Activated CD4-positive, alpha-beta memory T cell treated with anti-CD3 and anti-CD28 coated beads, Interleukin-2, amount 10 ng/mL, durations not matched to agents 7 days and 5 days (primary cell): ENCODE measurements around the gene PPP2R1B. TPM values are rescaled to one million over a fixed set of nuclear protein-coding genes. Genes with fewer than 3 reads are reported as not detected.

Experiments used
- CTCF ChIA-PET: fragments of 350-600 bp; sonication (Branson Sonifier 250); formaldehyde crosslinking; loops from one replicate; lab custom pipeline; 2021; ENCODE audit warnings: antibody characterized with exemption, inconsistent platforms; lab: Charles Lee
- POLR2A ChIA-PET: fragments of 350-600 bp; sonication (Branson Sonifier 250); formaldehyde crosslinking; loops from one replicate; lab custom pipeline; 2021; ENCODE audit warnings: antibody characterized with exemption; lab: Charles Lee
- DNase-seq: peaks from one replicate; pipeline ENCODE4 v3.0.0-alpha.2; 2020
- H3K27ac Mint-ChIP-seq: one replicate; pipeline ENCODE4 v1.8.0; 2021; ENCODE audit warnings: mild to moderate bottlenecking, mixed read lengths
- H3K27me3 Mint-ChIP-seq: one replicate; pipeline ENCODE4 v1.8.0; 2021; ENCODE audit warnings: mixed read lengths
- H3K36me3 Mint-ChIP-seq: one replicate; pipeline ENCODE4 v1.8.0; 2021; ENCODE audit warnings: low read depth, mixed read lengths
- H3K4me1 Mint-ChIP-seq: one replicate; pipeline ENCODE4 v1.8.0; 2021; ENCODE audit warnings: mixed read lengths
- H3K4me3 Mint-ChIP-seq: one replicate; pipeline ENCODE4 v1.8.0; 2021; ENCODE audit warnings: mild to moderate bottlenecking, mixed read lengths
- H3K9me3 Mint-ChIP-seq: one replicate; pipeline ENCODE4 v1.8.0; 2021; ENCODE audit warnings: mixed read lengths
- total RNA-seq, 2 experiments: library from RNA; stranded (reverse); gene quantifications; one replicate each; pipeline ENCODE4 v1.2.3, GENCODE V29; 2021

PPP2R1B gene
- total RNA-seq, 2 experiments from 2014 or later: 51.3 to 55.7 TPM

- CTCF ChIA-PET: no interaction called here
- Mint-ChIP-seq H3K27me3 (no peaks in the 10 kb centered on the region), H3K36me3 (peaks cover 28% of the 10 kb centered on the region), H3K9me3 (no peaks in the 10 kb centered on the region), H3K4me1 (peaks cover 2% of the 10 kb centered on the region), H3K27ac (no peak overlapping the region), H3K4me3 (no peak overlapping the region)
- POLR2A ChIA-PET: interaction anchor here (1.1 kb wide), 1 partner anchor 27 kb away, joined by 3 read pairs; no protein-coding TSS in a partner anchor
- DNase-seq: no peak
Observed at GRCh38 chr11:111737444-111738210, 28.6 kb downstream of the PPP2R1B start.

DNA sequence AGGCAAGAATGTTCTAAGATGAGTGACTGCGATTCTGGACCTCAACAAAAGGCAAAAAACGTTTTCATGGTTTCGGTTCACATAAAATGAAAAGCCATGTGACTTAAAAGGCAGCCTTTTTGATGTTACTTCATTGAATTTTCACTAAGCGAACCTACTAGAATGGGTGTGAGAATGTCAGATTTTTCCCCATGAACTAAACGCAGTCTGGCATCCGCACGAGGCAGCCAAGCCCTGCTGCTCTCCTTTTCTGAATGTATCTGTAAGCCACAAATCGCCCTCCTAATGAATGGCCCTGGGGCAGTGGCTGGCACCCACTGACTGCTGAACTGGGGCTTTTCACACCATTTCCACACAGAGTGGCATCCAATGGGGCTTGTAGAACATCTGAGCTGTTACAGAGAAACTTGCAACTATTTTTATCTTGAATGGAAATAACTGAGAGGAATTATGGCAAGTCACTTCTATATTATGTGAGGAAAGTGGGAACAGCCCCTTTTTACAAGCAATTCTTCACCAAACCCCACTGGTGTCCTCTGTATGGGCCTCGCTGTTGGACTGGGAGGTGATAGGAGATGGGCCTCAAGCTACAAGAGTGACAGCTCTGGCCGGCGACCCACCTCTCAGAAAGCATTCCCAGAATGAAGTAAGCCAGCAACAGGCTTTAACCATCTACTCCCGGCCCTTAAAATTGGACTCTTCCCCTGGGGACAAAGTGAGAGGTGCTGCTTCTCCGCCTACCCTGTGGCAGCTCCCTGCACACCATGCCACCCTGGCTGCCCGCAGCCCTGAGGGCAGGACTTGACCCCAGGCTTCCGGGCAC lies 29.4 kb downstream of the PPP2R1B start:
- H3K4me1 Mint-ChIP-seq: peaks cover 2% of the 10 kb centered on the region
- no peaks in the 10 kb centered on the region for H3K9me3 Mint-ChIP-seq
- peaks cover 23% of the 10 kb centered on the region for H3K36me3 Mint-ChIP-seq
- CTCF ChIA-PET: no interaction called here
- H3K4me3 Mint-ChIP-seq: no peak overlapping the region
- H3K27ac Mint-ChIP-seq: no peak overlapping the region
- H3K27me3 Mint-ChIP-seq: no peaks in the 10 kb centered on the region
- DNase-seq: no peak
- POLR2A ChIA-PET: interaction anchor here (1.1 kb wide), 1 partner anchor 28 kb away, joined by 3 read pairs; no protein-coding TSS in a partner anchor

- CTCF ChIA-PET: no interaction called here
- peaks cover 2% of the 10 kb centered on the region for H3K4me1 Mint-ChIP-seq
- H3K27me3 Mint-ChIP-seq: no peaks in the 10 kb centered on the region
- no peak for DNase-seq
- peaks cover 16% of the 10 kb centered on the region for H3K36me3 Mint-ChIP-seq
- H3K27ac Mint-ChIP-seq: no peak overlapping the region
- H3K4me3 Mint-ChIP-seq: no peak overlapping the region
- POLR2A ChIA-PET: no interaction called here
- H3K9me3 Mint-ChIP-seq: no peaks in the 10 kb centered on the region
Observed at GRCh38 chr11:111736181-111736590, 30.0 kb downstream of the PPP2R1B start.

GRCh38 chr11:111735262-111736116 lies 30.7 kb downstream of the PPP2R1B start:
- DNase-seq: no peak
- ChIA-PET CTCF (no interaction called here), POLR2A (interaction anchor here (0.9 kb wide), 1 partner anchor 12 kb away, joined by 4 read pairs; no protein-coding TSS in a partner anchor)
- H3K4me3 Mint-ChIP-seq: no peak overlapping the region
- peaks cover 10% of the 10 kb centered on the region for H3K36me3 Mint-ChIP-seq
- H3K27me3 Mint-ChIP-seq: no peaks in the 10 kb centered on the region
- no peaks in the 10 kb centered on the region for H3K4me1 Mint-ChIP-seq
- H3K9me3 Mint-ChIP-seq: no peaks in the 10 kb centered on the region
- H3K27ac Mint-ChIP-seq: no peak overlapping the region

DNA sequence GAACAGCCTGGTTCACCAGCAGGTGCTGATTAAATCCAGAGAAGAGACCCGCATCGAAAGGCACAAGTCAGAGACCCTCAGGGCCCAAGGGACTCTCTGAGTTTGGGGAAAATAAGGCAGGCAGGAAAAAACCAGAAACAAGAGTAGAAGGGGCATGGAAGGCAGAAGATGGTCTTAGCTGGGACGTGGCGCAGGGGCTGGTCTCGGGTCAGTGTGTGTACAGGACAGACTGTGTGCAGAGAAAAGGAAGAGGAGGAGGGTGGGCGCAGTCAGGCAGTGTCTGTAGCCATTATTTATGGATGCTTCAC lies 31.3 kb downstream of the PPP2R1B start:
- no peaks in the 10 kb centered on the region for H3K4me1 Mint-ChIP-seq
- no peaks in the 10 kb centered on the region for H3K9me3 Mint-ChIP-seq
- H3K27me3 Mint-ChIP-seq: no peaks in the 10 kb centered on the region
- no peak overlapping the region for H3K4me3 Mint-ChIP-seq
- no peak overlapping the region for H3K27ac Mint-ChIP-seq
- H3K36me3 Mint-ChIP-seq: peaks cover 5% of the 10 kb centered on the region
- CTCF ChIA-PET: no interaction called here
- DNase-seq: no peak
- POLR2A ChIA-PET: interaction anchor here (0.9 kb wide), 1 partner anchor 11 kb away, joined by 4 read pairs; no protein-coding TSS in a partner anchor

DNA sequence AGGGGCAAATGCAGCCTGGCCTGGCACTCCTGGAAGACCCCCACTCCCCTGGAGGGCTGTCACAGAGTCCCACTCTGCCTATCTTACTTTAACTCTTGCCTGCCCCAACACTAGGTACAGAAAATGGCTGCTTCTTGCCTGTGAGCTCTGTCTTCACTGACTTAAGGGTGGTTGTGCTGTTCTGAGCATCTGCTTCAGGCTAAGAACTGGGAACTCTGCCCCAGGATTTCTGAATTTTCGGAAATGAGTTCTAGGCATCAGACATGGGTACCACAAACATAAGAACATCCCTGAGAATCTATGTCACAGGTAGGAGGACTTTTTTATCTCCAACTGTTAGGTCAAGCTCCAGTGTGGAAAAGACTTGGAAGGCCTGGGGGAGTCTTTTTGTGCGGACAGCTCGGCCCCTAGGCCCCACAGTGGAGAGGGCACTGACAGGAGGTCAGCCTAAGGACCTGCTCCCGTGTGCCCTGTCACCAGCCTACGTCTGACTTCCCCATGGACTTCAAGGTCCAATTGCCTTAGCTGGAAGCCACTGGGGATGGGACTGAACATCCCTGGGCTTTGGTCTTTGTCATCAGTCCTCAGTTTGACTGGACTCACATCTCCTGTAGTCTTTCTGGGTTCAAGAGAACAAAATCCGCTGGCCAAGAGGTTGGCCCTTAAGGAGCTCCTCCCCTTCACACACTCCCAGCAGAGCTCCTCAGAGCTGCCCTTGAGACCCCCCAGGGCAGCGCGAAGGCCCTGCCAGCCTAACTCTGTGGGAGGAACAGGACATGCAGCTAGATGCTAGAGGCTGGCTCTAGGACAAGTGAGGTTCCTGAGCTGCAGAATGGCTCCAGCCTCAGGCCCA lies 31.9 kb downstream of the PPP2R1B start:
- no peak overlapping the region for H3K27ac Mint-ChIP-seq
- H3K4me3 Mint-ChIP-seq: no peak overlapping the region
- no peaks in the 10 kb centered on the region for H3K9me3 Mint-ChIP-seq

GRCh38 chr11:111733611-111734088 lies 32.5 kb downstream of the PPP2R1B start:
- no peak overlapping the region for H3K27ac Mint-ChIP-seq
- no peaks in the 10 kb centered on the region for H3K4me1 Mint-ChIP-seq
- no peak for DNase-seq
- no peaks in the 10 kb centered on the region for H3K27me3 Mint-ChIP-seq
- H3K36me3 Mint-ChIP-seq: peaks cover 4% of the 10 kb centered on the region
- ChIA-PET POLR2A (no interaction called here), CTCF (no interaction called here)
- H3K9me3 Mint-ChIP-seq: no peaks in the 10 kb centered on the region
- H3K4me3 Mint-ChIP-seq: no peak overlapping the region

More for the DNA sequence above, 31.9 kb downstream of the PPP2R1B start:
- ChIA-PET POLR2A (interaction anchor here (0.6 to 0.9 kb wide), 2 partner anchors 11 to 141 kb away, joined by 3 to 4 read pairs; no protein-coding TSS in a partner anchor), CTCF (no interaction called here)
- Mint-ChIP-seq H3K36me3 (peaks cover 4% of the 10 kb centered on the region), H3K4me1 (no peaks in the 10 kb centered on the region), H3K27me3 (no peaks in the 10 kb centered on the region)
- no peak for DNase-seq

- Mint-ChIP-seq H3K4me1 (no peaks in the 10 kb centered on the region), H3K9me3 (no peaks in the 10 kb centered on the region), H3K4me3 (no peak overlapping the region), H3K36me3 (peaks cover 3% of the 10 kb centered on the region), H3K27me3 (no peaks in the 10 kb centered on the region), H3K27ac (no peak overlapping the region)
- POLR2A ChIA-PET: interaction anchor here (1.4 kb wide), 1 partner anchor 10 kb away, joined by 3 read pairs; no protein-coding TSS in a partner anchor
- DNase-seq: no peak
- CTCF ChIA-PET: interaction anchor here (0.6 kb wide), 1 partner anchor 56 kb away, joined by 3 read pairs; no protein-coding TSS in a partner anchor
Observed at GRCh38 chr11:111733016-111733415, 33.2 kb downstream of the PPP2R1B start.

GRCh38 chr11:111731821-111732220 lies 34.4 kb downstream of the PPP2R1B start:
- ChIA-PET POLR2A (no interaction called here), CTCF (no interaction called here)
- no peak overlapping the region for H3K4me3 Mint-ChIP-seq
- no peak for DNase-seq
- H3K27ac Mint-ChIP-seq: no peak overlapping the region
- no peaks in the 10 kb centered on the region for H3K27me3 Mint-ChIP-seq
- no peaks in the 10 kb centered on the region for H3K9me3 Mint-ChIP-seq
- no peaks in the 10 kb centered on the region for H3K4me1 Mint-ChIP-seq
- H3K36me3 Mint-ChIP-seq: no peaks in the 10 kb centered on the region

- Mint-ChIP-seq H3K4me3 (no peak overlapping the region), H3K4me1 (no peaks in the 10 kb centered on the region), H3K27ac (no peak overlapping the region), H3K27me3 (no peaks in the 10 kb centered on the region), H3K9me3 (no peaks in the 10 kb centered on the region), H3K36me3 (no peaks in the 10 kb centered on the region)
- POLR2A ChIA-PET: no interaction called here
- CTCF ChIA-PET: interaction anchor here (0.7 kb wide), 1 partner anchor 1286 kb away, joined by 3 read pairs; no protein-coding TSS in a partner anchor
- no peak for DNase-seq
Observed at GRCh38 chr11:111730871-111731591, 35.2 kb downstream of the PPP2R1B start.

DNA sequence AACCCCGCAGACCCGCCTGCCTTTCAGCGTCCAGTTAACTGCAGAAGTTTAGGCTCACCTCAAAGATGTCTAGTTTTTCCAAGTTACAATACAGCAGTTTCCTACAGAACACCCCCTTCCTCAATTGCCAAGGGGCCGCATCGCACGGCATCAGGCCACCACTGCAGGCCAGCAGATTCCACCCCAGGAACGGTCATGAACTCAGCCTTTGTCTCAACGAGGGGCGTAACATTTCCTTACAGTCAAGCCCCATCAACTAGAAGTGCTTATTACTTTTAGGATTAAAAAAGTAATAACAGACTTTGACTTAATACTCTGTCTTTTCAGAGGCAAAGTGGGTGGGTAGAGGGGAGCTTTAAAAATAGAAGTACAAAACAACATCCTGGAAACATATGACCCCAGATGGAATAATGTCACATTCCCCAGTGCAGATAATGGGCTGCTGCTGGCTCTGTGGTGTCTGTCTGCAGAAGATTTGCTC lies 36.3 kb downstream of the PPP2R1B start:
- Mint-ChIP-seq H3K4me1 (no peaks in the 10 kb centered on the region), H3K4me3 (no peak overlapping the region), H3K27me3 (no peaks in the 10 kb centered on the region), H3K27ac (no peak overlapping the region), H3K36me3 (peaks cover 3% of the 10 kb centered on the region), H3K9me3 (no peaks in the 10 kb centered on the region)
- ChIA-PET CTCF (interaction anchor here (0.5 to 0.7 kb wide), 2 partner anchors 48 to 1285 kb away, joined by 3 read pairs; no protein-coding TSS in a partner anchor), POLR2A (interaction anchor here (0.7 kb wide), 1 partner anchor 33 kb away, joined by 3 read pairs; no protein-coding TSS in a partner anchor)
- no peak for DNase-seq
